ENCODE results near the gene CELF2. TPM values are rescaled to one million over a fixed set of nuclear protein-coding genes. Genes with fewer than 3 reads are reported as not detected.

CELF2 gene
- total RNA-seq, 1 donor from 2014 or later = 27.5 TPM

- Mint-ChIP-seq H3K36me3 (ENCODE audit: low read depth, unreplicated experiment) (no peaks in the 10 kb centered on the region), H3K27ac (ENCODE audit: unreplicated experiment) (peak overlapping the region; percentile 6), H3K9me3 (ENCODE audit: unreplicated experiment) (no peaks in the 10 kb centered on the region), H3K4me1 (ENCODE audit: unreplicated experiment) (peaks cover 10% of the 10 kb centered on the region), H3K4me3 (ENCODE audit: unreplicated experiment) (no peak overlapping the region), H3K27me3 (ENCODE audit: unreplicated experiment) (peaks cover 10% of the 10 kb centered on the region)
- no peak for TF ChIP-seq CTCF (IDR thresholded peaks at IDR 0.05; ENCODE audit: unreplicated experiment)
- no peak for DNase-seq (ENCODE audit: low spot score)
These were observed 318.3 kb downstream of the CELF2 start for GRCh38 chr10:11335881-11336430.

GRCh38 chr10:11336722-11337162 lies 319.1 kb downstream of the CELF2 start:
- TF ChIP-seq CTCF (IDR thresholded peaks at IDR 0.05; ENCODE audit: unreplicated experiment) = no peak
- peaks cover 10% of the 10 kb centered on the region for H3K27me3 Mint-ChIP-seq (ENCODE audit: unreplicated experiment)
- no peaks in the 10 kb centered on the region for H3K9me3 Mint-ChIP-seq (ENCODE audit: unreplicated experiment)
- no peak for DNase-seq (ENCODE audit: low spot score)
- peaks cover 10% of the 10 kb centered on the region for H3K4me1 Mint-ChIP-seq (ENCODE audit: unreplicated experiment)
- H3K4me3 Mint-ChIP-seq (ENCODE audit: unreplicated experiment) = no peak overlapping the region
- H3K36me3 Mint-ChIP-seq (ENCODE audit: low read depth, unreplicated experiment) = no peaks in the 10 kb centered on the region
- peak overlapping the region; percentile 0 for H3K27ac Mint-ChIP-seq (ENCODE audit: unreplicated experiment)

- no peak for TF ChIP-seq CTCF (IDR thresholded peaks at IDR 0.05; ENCODE audit: unreplicated experiment)
- Mint-ChIP-seq H3K4me3 (ENCODE audit: unreplicated experiment) (no peak overlapping the region), H3K9me3 (ENCODE audit: unreplicated experiment) (no peaks in the 10 kb centered on the region), H3K4me1 (ENCODE audit: unreplicated experiment) (peaks cover 10% of the 10 kb centered on the region), H3K27me3 (ENCODE audit: unreplicated experiment) (peaks cover 10% of the 10 kb centered on the region), H3K36me3 (ENCODE audit: low read depth, unreplicated experiment) (no peaks in the 10 kb centered on the region), H3K27ac (ENCODE audit: unreplicated experiment) (no peak overlapping the region)
- DNase-seq (ENCODE audit: low spot score) = no peak
These were observed 319.8 kb downstream of the CELF2 start for GRCh38 chr10:11337516-11337915.

GRCh38 chr10:11338160-11338844 lies 320.6 kb downstream of the CELF2 start:
- no peak overlapping the region for H3K4me3 Mint-ChIP-seq (ENCODE audit: unreplicated experiment)
- H3K9me3 Mint-ChIP-seq (ENCODE audit: unreplicated experiment) = no peaks in the 10 kb centered on the region
- no peak for TF ChIP-seq CTCF (IDR thresholded peaks at IDR 0.05; ENCODE audit: unreplicated experiment)
- H3K36me3 Mint-ChIP-seq (ENCODE audit: low read depth, unreplicated experiment) = no peaks in the 10 kb centered on the region
- no peak for DNase-seq (ENCODE audit: low spot score)
- H3K27ac Mint-ChIP-seq (ENCODE audit: unreplicated experiment) = no peak overlapping the region
- H3K27me3 Mint-ChIP-seq (ENCODE audit: unreplicated experiment) = peaks cover 10% of the 10 kb centered on the region
- H3K4me1 Mint-ChIP-seq (ENCODE audit: unreplicated experiment) = peaks cover 10% of the 10 kb centered on the region

- Mint-ChIP-seq H3K27me3 (ENCODE audit: unreplicated experiment) (peaks cover 10% of the 10 kb centered on the region), H3K9me3 (ENCODE audit: unreplicated experiment) (no peaks in the 10 kb centered on the region), H3K4me3 (ENCODE audit: unreplicated experiment) (no peak overlapping the region), H3K27ac (ENCODE audit: unreplicated experiment) (no peak overlapping the region), H3K4me1 (ENCODE audit: unreplicated experiment) (peaks cover 10% of the 10 kb centered on the region), H3K36me3 (ENCODE audit: low read depth, unreplicated experiment) (no peaks in the 10 kb centered on the region)
- no peak for TF ChIP-seq CTCF (IDR thresholded peaks at IDR 0.05; ENCODE audit: unreplicated experiment)
- no peak for DNase-seq (ENCODE audit: low spot score)
These were observed 321.3 kb downstream of the CELF2 start for GRCh38 chr10:11339013-11339412.
